ENCODE results near the gene ARHGAP26.

Gene ARHGAP26

GRCh38 chr5:142722896-142723295 is 47.3 kb upstream of the ARHGAP26 start:
- Histone ChIP-seq H3K4me2 (ENCODE audit: low read length) (no peak overlapping the region), H3K4me1 (ENCODE audit: control insufficient read depth, low read length) (no peaks in the 10 kb centered on the region), H4K20me1 (ENCODE audit: control insufficient read depth, insufficient read depth, low read depth, low read length) (no peaks in the 10 kb centered on the region), H3K27ac (ENCODE audit: low read depth, low read length) (no peak overlapping the region), H3K79me2 (ENCODE audit: control insufficient read depth, low read length) (no peaks in the 10 kb centered on the region), H3K36me3 (ENCODE audit: control insufficient read depth, low read length) (no peaks in the 10 kb centered on the region), H3K9me3 (ENCODE audit: control insufficient read depth, insufficient read depth, low read length) (no peaks in the 10 kb centered on the region), H3F3A (ENCODE audit: control insufficient read depth, insufficient read depth) (no peaks in the 10 kb centered on the region), H3K9me2 (replicated peaks; ENCODE audit: control insufficient read depth, low read length) (no peaks in the 10 kb centered on the region), H3K4me3 (ENCODE audit: low read length) (no peak overlapping the region), H3K27me3 (ENCODE audit: control insufficient read depth, low read length) (peaks cover 4% of the 10 kb centered on the region)
- no peak for TF ChIP-seq EZH2phosphoT487 (IDR thresholded peaks at IDR 0.05; ENCODE audit: borderline replicate concordance, low read length)
- no peak for TF ChIP-seq CTCF (IDR thresholded peaks at IDR 0.05; ENCODE audit: low read depth, low read length, poor library complexity, severe bottlenecking)

- H4K20me1 ChIP-seq (ENCODE audit: control insufficient read depth, insufficient read depth, low read depth, low read length): no peaks in the 10 kb centered on the region
- no peaks in the 10 kb centered on the region for H3K79me2 ChIP-seq (ENCODE audit: control insufficient read depth, low read length)
- no peak overlapping the region for H3K4me2 ChIP-seq (ENCODE audit: low read length)
- H3K36me3 ChIP-seq (ENCODE audit: control insufficient read depth, low read length): no peaks in the 10 kb centered on the region
- TF ChIP-seq CTCF (IDR thresholded peaks at IDR 0.05; ENCODE audit: low read depth, low read length, poor library complexity, severe bottlenecking) (no peak), EZH2phosphoT487 (IDR thresholded peaks at IDR 0.05; ENCODE audit: borderline replicate concordance, low read length) (no peak)
- H3K9me2 ChIP-seq (replicated peaks; ENCODE audit: control insufficient read depth, low read length): no peaks in the 10 kb centered on the region
- H3K9me3 ChIP-seq (ENCODE audit: control insufficient read depth, insufficient read depth, low read length): no peaks in the 10 kb centered on the region
- no peak overlapping the region for H3K4me3 ChIP-seq (ENCODE audit: low read length)
- no peak overlapping the region for H3K27ac ChIP-seq (ENCODE audit: low read depth, low read length)
- no peaks in the 10 kb centered on the region for H3K4me1 ChIP-seq (ENCODE audit: control insufficient read depth, low read length)
- peaks cover 4% of the 10 kb centered on the region for H3K27me3 ChIP-seq (ENCODE audit: control insufficient read depth, low read length)
- no peaks in the 10 kb centered on the region for H3F3A ChIP-seq (ENCODE audit: control insufficient read depth, insufficient read depth)
Observed at GRCh38 chr5:142724821-142725220, 45.4 kb upstream of the ARHGAP26 start.

- H3K36me3 ChIP-seq (ENCODE audit: control insufficient read depth, low read length): no peaks in the 10 kb centered on the region
- TF ChIP-seq CTCF (IDR thresholded peaks at IDR 0.05; ENCODE audit: low read depth, low read length, poor library complexity, severe bottlenecking) (no peak), EZH2phosphoT487 (IDR thresholded peaks at IDR 0.05; ENCODE audit: borderline replicate concordance, low read length) (no peak)
- H3K4me2 ChIP-seq (ENCODE audit: low read length): no peak overlapping the region
- H3K9me3 ChIP-seq (ENCODE audit: control insufficient read depth, insufficient read depth, low read length): no peaks in the 10 kb centered on the region
- no peaks in the 10 kb centered on the region for H3K4me1 ChIP-seq (ENCODE audit: control insufficient read depth, low read length)
- H3K27ac ChIP-seq (ENCODE audit: low read depth, low read length): no peak overlapping the region
- H3K9me2 ChIP-seq (replicated peaks; ENCODE audit: control insufficient read depth, low read length): no peaks in the 10 kb centered on the region
- H3K79me2 ChIP-seq (ENCODE audit: control insufficient read depth, low read length): no peaks in the 10 kb centered on the region
- H3K4me3 ChIP-seq (ENCODE audit: low read length): no peak overlapping the region
- H3K27me3 ChIP-seq (ENCODE audit: control insufficient read depth, low read length): peaks cover 4% of the 10 kb centered on the region
- H3F3A ChIP-seq (ENCODE audit: control insufficient read depth, insufficient read depth): no peaks in the 10 kb centered on the region
- no peaks in the 10 kb centered on the region for H4K20me1 ChIP-seq (ENCODE audit: control insufficient read depth, insufficient read depth, low read depth, low read length)
Observed at GRCh38 chr5:142725231-142726187, 44.7 kb upstream of the ARHGAP26 start.

Data from DOHH2 (cell line).